Measurements from ENCODE around the gene CLDND2.

The CLDND2 gene

GRCh38 chr19:51354103-51354741 is 14.6 kb downstream of the CLDND2 start:
- TF ChIP-seq ZNF133 (tag by site-specific recombination; IDR thresholded peaks at IDR 0.05) (no peak), KLF1 (tag by site-specific recombination; IDR thresholded peaks at IDR 0.05) (0 out of 2 replicates have a peak, but pooled peaks have one; percentile 16), ZIC2 (tag by site-specific recombination; IDR thresholded peaks at IDR 0.05) (peak; percentile 52), ZNF112 (tag by site-specific recombination; IDR thresholded peaks at IDR 0.05) (no peak), OVOL3 (tag by site-specific recombination; IDR thresholded peaks at IDR 0.05) (no peak)
- CTCF ChIA-PET = interaction anchor here (0.6 to 1.7 kb wide), 3 partner anchors 9 to 196 kb away, joined by 3 to 6 read pairs (median 5); no protein-coding TSS in a partner anchor

DNA sequence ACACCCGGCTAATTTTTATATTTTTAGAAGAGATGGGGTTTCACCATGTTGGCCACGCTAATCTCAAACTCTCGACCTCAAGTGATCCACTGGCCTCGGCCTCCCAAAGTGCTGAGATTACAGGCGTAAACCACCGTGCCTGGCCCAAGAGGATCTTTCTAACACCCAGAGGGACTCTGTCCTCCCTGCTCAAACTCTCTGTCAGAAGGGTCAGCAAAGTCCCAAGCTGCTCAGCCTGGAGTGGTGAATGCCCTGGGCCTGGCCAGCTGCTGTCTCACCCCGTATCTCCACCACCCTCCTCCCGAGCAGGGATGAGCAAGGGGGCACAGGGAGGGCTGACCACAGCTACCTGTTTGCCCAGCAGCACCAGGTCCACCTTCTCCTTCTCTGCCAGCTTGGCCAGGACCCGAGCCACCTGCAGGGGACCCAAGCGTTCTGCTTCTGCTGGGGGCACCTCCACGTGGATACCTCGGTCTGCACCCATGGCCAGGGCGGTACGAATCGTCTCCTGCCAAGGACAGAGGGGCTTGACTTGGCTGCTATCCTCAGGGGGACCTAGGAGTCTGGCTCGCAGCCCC is 15.9 kb downstream of the CLDND2 start:
- TF ChIP-seq ZNF157 (tag by site-specific recombination; IDR thresholded peaks at IDR 0.05) (no peak), ZNF37A (tag by site-specific recombination; IDR thresholded peaks at IDR 0.05) (no peak), ZFP69B (tag by site-specific recombination; IDR thresholded peaks at IDR 0.05) (no peak), ZNF610 (tag by site-specific recombination; IDR thresholded peaks at IDR 0.05; ENCODE audit: borderline replicate concordance) (no peak)
- TF ChIP-seq, protein P1, sequence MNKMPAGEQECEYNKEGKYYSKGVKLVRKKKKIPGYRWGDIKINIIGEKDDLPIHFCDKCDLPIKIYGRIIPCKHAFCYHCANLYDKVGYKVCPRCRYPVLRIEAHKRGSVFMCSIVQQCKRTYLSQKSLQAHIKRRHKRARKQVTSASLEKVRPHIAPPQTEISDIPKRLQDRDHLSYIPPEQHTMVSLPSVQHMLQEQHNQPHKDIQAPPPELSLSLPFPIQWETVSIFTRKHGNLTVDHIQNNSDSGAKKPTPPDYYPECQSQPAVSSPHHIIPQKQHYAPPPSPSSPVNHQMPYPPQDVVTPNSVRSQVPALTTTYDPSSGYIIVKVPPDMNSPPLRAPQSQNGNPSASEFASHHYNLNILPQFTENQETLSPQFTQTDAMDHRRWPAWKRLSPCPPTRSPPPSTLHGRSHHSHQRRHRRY (tag by site-specific recombination; IDR thresholded peaks at IDR 0.05) = no peak
- TF ChIP-seq, protein P2, sequence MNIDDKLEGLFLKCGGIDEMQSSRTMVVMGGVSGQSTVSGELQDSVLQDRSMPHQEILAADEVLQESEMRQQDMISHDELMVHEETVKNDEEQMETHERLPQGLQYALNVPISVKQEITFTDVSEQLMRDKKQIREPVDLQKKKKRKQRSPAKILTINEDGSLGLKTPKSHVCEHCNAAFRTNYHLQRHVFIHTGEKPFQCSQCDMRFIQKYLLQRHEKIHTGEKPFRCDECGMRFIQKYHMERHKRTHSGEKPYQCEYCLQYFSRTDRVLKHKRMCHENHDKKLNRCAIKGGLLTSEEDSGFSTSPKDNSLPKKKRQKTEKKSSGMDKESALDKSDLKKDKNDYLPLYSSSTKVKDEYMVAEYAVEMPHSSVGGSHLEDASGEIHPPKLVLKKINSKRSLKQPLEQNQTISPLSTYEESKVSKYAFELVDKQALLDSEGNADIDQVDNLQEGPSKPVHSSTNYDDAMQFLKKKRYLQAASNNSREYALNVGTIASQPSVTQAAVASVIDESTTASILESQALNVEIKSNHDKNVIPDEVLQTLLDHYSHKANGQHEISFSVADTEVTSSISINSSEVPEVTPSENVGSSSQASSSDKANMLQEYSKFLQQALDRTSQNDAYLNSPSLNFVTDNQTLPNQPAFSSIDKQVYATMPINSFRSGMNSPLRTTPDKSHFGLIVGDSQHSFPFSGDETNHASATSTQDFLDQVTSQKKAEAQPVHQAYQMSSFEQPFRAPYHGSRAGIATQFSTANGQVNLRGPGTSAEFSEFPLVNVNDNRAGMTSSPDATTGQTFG (tag by site-specific recombination; IDR thresholded peaks at IDR 0.05; ENCODE audit: borderline replicate concordance) = no peak
- Histone ChIP-seq H3K27ac (ENCODE audit: extremely low read depth, low read depth, low read length) (no peak overlapping the region), H3K9me3 (ENCODE audit: control insufficient read depth, insufficient read depth, low read depth, low read length) (no peaks in the 10 kb centered on the region), H3K36me3 (ENCODE audit: control insufficient read depth in 2 of 2, insufficient read depth in 1 of 2, low read length in 2 of 2) (peaks cover 9 to 25% of the 10 kb centered on the region in 2 experiments; a peak in 2 of 3 replicates), H3K4me3 (ENCODE audit: low read depth, low read length) (no peak overlapping the region), H3K4me1 (ENCODE audit: control insufficient read depth, insufficient read depth, low read length) (peaks cover 8% of the 10 kb centered on the region)
- ChIA-PET CTCF (interaction anchor here (0.7 kb wide), 1 partner anchor 639 kb away, joined by 3 read pairs; no protein-coding TSS in a partner anchor), POLR2A (no interaction called here)

More at GRCh38 chr19:51354103-51354741, 14.6 kb downstream of the CLDND2 start:
- H3K4me3 ChIP-seq (ENCODE audit: low read depth, low read length) = no peak overlapping the region
- POLR2A ChIA-PET = interaction anchor here (0.6 to 1.5 kb wide), 5 partner anchors 12 to 38 kb away, joined by 3 to 9 read pairs (median 6); partner anchors contain the start of gene VSIG10L
- H3K9me3 ChIP-seq (ENCODE audit: control insufficient read depth, insufficient read depth, low read depth, low read length) = no peaks in the 10 kb centered on the region
- peaks cover 9% of the 10 kb centered on the region for H3K4me1 ChIP-seq (ENCODE audit: control insufficient read depth, insufficient read depth, low read length)
- peaks cover 9 to 25% of the 10 kb centered on the region in 2 experiments; a peak in 2 of 3 replicates for H3K36me3 ChIP-seq (ENCODE audit: control insufficient read depth in 2 of 2, insufficient read depth in 1 of 2, low read length in 2 of 2)
- no peak overlapping the region for H3K27ac ChIP-seq (ENCODE audit: extremely low read depth, low read depth, low read length)

DNA sequence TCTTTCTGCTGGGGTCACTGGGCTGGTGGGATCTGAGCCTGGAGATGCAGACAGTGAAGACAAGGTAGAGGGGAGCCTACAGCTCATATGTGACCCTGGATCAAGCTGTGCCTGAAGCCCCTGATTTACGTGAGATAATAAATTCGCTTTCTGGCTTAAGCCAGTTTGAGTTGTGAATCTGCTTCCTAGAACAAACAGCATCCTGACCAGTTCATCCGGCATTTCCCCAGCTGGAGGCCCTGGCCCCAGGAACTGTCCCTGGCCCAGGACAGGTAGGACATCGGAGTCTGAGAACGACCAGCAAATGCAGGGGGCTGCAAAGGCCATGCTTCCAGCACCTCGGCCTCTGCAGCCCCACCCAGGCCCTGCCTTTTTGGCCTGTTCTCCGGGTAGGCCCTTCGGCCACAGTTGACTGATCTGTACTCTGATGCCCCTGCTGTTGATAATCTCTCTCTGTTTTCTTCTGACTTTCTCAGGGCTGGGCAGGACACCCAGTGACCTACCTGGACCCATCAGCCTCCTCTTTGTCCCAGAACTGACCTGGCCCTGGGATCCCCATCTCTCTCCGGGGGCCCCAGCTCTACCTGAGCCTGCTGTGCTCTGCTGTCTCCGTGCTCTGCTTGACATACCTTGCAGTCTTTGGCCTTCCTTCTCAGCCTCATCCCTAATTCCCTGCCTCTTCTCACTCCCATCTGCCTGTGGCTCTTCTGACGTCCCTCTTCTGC is 17.4 kb downstream of the CLDND2 start:
- Histone ChIP-seq H3K9me3 (ENCODE audit: control insufficient read depth, insufficient read depth, low read depth, low read length) (no peaks in the 10 kb centered on the region), H3K36me3 (ENCODE audit: control insufficient read depth in 2 of 2, insufficient read depth in 1 of 2, low read length in 2 of 2) (peaks cover 9 to 38% of the 10 kb centered on the region in 2 experiments; a peak in 2 of 3 replicates), H3K4me3 (ENCODE audit: low read depth, low read length) (no peak overlapping the region), H3K4me1 (ENCODE audit: control insufficient read depth, insufficient read depth, low read length) (peaks cover 8% of the 10 kb centered on the region), H3K27ac (ENCODE audit: extremely low read depth, low read depth, low read length) (no peak overlapping the region)
- TF ChIP-seq ZNF658 (tag by site-specific recombination; IDR thresholded peaks at IDR 0.05) = no peak
- TF ChIP-seq SCRT2 (tag by site-specific recombination; IDR thresholded peaks at IDR 0.05) = no peak
- TF ChIP-seq ZNF121 (tag by site-specific recombination; IDR thresholded peaks at IDR 0.05) = no peak
- ChIA-PET CTCF (interaction anchor here (0.7 to 2.1 kb wide), 3 partner anchors 12 to 16 kb away, joined by 3 to 6 read pairs (median 3); no protein-coding TSS in a partner anchor), POLR2A (interaction anchor here (1.3 kb wide), 1 partner anchor 12 kb away, joined by 4 read pairs; no protein-coding TSS in a partner anchor)
